T-helper 1 cell treated with Interleukin-12 subunit alpha and Interleukin-12 subunit beta and Interleukin-4 antibody, amounts not matched to agents 30 μg/mL and 1 μg/mL, for 36 hours (primary cell): ENCODE data around the gene UPK2.
"Not testable (repeated sequence)": the region's sequence is repeated elsewhere in the genome, so short reads cannot be mapped to it uniquely, and the experiment has no call there.

Experiments
- H3K27ac Mint-ChIP-seq: one replicate; pipeline ENCODE4 v1.8.0; 2021; ENCODE audit warnings: mild to moderate bottlenecking, mixed read lengths
- H3K27me3 Mint-ChIP-seq: one replicate; pipeline ENCODE4 v1.8.0; 2021; ENCODE audit warnings: low read depth, mixed read lengths
- H3K36me3 Mint-ChIP-seq: one replicate; pipeline ENCODE4 v1.8.0; 2021; ENCODE audit warnings: low read depth, mixed read lengths
- H3K4me1 Mint-ChIP-seq: one replicate; pipeline ENCODE4 v1.8.0; 2021; ENCODE audit warnings: low read depth, mixed read lengths
- H3K4me3 Mint-ChIP-seq: one replicate; pipeline ENCODE4 v1.8.0; 2021; ENCODE audit warnings: mild to moderate bottlenecking, moderate library complexity, mixed read lengths
- H3K9me3 Mint-ChIP-seq: one replicate; pipeline ENCODE4 v1.8.0; 2021; ENCODE audit warnings: mixed read lengths

UPK2 gene

DNA sequence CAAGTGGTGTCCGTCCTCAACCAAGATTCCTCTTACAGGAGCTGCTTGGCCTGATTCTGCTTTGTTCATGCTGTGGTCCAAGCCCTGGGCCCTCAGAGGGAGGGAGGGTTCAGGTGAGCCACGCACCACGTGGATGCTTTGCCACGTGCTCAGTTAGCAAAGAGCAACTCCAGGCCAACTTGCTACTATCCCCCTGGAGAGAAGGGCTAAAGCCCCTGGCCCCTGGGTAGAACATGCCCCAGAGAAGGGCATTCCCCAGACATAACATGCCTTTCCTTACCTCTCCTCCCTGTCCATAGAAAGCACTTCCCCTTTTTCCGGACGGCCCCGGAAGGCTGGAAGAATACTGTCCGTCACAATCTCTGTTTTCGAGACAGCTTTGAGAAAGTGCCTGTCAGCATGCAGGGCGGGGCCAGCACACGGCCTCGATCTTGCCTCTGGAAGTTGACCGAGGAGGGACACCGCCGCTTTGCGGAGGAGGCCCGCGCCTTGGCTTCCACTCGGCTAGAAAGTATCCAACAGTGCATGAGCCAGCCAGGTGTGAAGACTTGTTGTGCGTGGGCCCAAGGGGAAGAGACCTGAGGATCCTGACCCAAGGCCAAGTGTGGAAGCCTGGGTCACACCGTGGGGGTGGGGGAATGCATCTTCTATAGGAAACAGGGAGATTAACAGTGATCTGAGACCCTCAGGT is 24.2 kb downstream of the UPK2 start:
- Mint-ChIP-seq H3K36me3 (no peaks in the 10 kb centered on the region), H3K9me3 (no peaks in the 10 kb centered on the region), H3K27ac (no peak overlapping the region), H3K4me3 (no peak overlapping the region), H3K27me3 (peaks cover 9% of the 10 kb centered on the region), H3K4me1 (no peaks in the 10 kb centered on the region)

DNA sequence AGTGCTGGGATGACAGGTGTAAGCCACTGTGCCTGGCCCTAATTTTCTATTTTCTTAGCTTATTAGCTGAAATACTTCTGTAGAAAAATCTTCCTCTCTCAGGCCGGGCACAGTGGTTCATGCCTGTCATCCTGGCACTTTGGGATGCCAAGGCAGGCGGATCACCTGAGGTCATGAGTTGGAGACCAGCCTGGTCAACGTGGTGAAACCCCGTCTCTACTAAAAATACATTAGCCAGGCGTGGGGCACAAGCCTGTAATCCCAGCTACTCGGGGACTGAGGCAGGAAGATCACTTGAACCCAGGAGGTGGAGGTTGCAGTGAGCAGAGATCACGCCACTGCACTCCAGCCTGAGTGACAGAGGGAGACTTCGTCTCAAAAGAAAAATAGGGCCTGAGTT is 28.2 kb downstream of the UPK2 start:
- not testable (repeated sequence) for H3K4me1 Mint-ChIP-seq, H3K27ac Mint-ChIP-seq, H3K36me3 Mint-ChIP-seq, H3K27me3 Mint-ChIP-seq, H3K4me3 Mint-ChIP-seq, H3K9me3 Mint-ChIP-seq

DNA sequence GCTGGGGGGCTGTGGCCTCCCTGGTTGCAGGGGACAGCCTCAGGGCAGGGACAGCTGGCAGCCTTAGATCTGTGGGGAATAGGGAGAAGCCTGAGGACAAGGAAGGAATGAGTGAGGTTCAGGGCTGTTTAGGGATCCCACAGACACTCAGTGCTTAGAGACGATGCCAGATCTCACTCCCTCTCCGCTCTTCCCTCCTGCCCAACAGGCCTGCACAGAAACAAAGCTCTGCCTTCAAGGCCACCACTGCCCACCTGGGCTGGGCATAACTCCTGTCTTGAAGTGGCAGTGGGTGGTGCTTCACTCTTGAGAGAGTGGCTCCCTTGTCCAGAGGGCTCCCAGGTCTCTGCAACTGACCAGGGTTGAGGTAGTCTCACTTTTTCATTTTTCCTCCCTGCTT is 28.7 kb downstream of the UPK2 start:
- Mint-ChIP-seq H3K27ac (no peak overlapping the region), H3K27me3 (no peaks in the 10 kb centered on the region), H3K9me3 (no peaks in the 10 kb centered on the region), H3K36me3 (no peaks in the 10 kb centered on the region), H3K4me1 (peaks cover 1% of the 10 kb centered on the region), H3K4me3 (no peak overlapping the region)

DNA sequence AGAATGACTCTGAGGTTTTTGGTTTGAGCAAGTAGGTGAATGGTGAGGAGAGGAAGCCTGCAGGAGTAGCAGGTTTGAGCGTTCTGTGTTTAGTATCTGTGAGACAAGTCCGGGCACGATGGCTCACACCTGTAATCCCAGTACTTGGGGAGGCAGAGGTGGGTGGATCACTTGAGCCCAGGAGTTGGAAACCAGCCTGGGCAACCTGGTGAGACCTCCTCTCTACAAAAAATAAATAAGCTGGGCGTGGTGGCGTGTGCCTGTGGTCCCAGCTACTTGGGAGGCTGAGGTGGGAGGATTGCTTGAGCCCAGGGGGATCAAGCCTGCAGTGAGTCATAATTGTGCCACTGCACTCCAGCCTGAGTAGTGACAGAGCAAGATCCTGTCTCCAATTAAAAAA is 32.2 kb downstream of the UPK2 start:
- no peaks in the 10 kb centered on the region for H3K27me3 Mint-ChIP-seq
- peaks cover 1% of the 10 kb centered on the region for H3K4me1 Mint-ChIP-seq
- no peak overlapping the region for H3K4me3 Mint-ChIP-seq
- no peaks in the 10 kb centered on the region for H3K36me3 Mint-ChIP-seq
- no peak overlapping the region for H3K27ac Mint-ChIP-seq
- no peaks in the 10 kb centered on the region for H3K9me3 Mint-ChIP-seq

DNA sequence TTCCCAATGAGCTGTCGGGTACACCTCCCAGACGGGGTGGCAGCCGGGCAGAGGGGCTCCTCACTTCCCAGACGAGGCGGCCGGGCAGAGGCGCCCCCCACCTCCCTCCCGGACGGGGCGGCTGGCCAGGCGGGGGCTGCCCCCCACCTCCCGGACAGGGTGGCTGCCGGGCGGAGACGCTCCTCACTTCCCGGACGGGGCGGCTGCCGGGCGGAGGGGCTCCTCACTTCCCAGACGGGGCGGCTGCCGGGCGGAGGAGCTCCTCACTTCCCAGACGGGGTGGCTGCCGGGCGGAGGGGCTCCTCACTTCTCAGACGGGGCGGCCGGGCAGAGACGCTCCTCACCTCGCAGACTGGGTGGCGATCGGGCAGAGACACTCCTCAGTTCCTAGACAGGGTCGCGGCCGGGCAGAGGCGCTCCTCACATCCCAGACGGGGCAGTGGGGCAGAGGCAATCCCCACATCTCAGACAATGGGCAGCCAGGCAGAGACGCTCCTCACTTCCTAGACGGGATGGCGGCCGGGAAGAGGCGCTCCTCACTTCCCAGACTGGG is 35.5 kb downstream of the UPK2 start:
- not testable (repeated sequence) for H3K36me3 Mint-ChIP-seq, H3K27ac Mint-ChIP-seq, H3K4me3 Mint-ChIP-seq, H3K4me1 Mint-ChIP-seq, H3K27me3 Mint-ChIP-seq, H3K9me3 Mint-ChIP-seq

DNA sequence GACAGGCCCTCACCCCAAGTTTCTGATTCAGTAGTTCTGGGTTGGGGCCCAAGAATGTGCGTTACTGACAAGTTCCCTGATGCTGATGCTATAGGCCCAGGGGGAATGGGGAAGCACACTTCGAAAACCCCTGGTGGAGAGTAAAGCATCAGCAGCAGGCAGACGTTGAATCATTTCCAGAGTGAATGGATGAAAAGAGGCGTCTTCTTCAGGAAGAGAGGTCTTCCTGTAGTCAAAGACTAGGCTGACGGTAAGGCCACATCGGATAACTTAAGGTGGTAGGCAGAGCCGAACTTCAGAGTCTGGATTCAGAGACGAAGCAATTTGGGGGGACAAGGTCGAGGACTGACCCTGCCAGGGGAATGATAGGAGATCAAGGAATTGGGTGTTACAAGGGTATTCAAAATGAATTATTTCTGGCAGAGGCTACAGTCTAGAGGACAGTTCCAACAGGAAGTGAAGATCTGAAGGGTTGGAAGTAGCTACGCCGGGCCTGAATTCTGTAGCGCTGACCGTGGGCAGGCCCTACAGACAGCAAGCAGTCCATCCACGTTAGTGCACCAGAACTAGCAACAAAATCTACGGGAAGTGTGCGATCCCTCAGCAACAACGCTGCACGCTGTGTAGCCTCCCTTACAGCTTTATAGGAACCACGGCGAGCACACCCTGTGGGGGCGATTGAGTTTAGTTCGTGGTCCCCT is 41.0 kb downstream of the UPK2 start:
- Mint-ChIP-seq H3K4me3 (peak overlapping the region; percentile 94), H3K27ac (peak overlapping the region; percentile 97), H3K4me1 (peaks cover 27% of the 10 kb centered on the region), H3K9me3 (no peaks in the 10 kb centered on the region), H3K36me3 (peaks cover 20% of the 10 kb centered on the region), H3K27me3 (no peaks in the 10 kb centered on the region)

DNA sequence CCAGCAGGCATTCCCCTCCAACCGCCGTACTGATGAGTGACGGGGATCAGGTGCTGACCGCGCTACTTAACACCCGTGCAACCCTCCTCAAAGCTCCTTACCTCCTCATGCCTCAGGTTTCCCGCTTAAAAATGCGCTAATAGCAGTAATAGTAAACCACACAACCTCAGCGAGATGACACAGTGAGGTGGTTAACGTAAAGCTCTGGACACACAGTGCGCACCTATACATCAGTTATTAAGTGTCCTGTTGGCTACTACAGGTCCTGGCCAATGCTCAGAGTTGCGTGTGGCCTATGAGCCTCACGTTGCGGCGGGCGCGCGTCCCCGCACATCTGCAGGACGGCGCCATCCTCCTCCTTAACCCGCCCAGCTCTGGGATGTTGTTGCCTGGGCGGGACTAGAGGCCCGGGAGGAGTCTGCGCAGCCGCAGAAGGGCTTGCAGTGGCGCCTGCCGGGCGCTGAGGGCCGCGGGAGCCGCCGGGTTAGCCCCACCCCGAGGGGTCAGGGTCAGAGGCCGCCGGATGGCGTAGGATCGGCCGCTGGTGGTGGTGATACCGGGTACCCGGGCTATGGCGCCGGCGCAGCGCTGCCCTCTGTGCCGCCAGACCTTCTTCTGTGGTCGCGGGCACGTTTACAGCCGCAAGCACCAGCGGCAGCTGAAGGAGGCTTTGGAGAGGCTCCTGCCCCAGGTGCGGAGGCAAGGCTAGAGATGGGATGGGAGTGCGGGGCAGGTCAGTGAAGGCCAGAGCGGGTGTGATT is 41.7 kb downstream of the UPK2 start, which contains the start of gene CENATAC:
Gene CENATAC, plus strand, starts transcription at position 512 of the 761 bp plus-strand sequence. Its CDS starts 60 bp downstream, at position 572.
- Mint-ChIP-seq H3K36me3 (peaks cover 20% of the 10 kb centered on the region), H3K4me1 (peaks cover 27% of the 10 kb centered on the region), H3K4me3 (peak within 1 kb of the TSS; percentile 94), H3K9me3 (no peaks in the 10 kb centered on the region), H3K27ac (peak within 1 kb of the TSS; percentile 97), H3K27me3 (no peaks in the 10 kb centered on the region)

DNA sequence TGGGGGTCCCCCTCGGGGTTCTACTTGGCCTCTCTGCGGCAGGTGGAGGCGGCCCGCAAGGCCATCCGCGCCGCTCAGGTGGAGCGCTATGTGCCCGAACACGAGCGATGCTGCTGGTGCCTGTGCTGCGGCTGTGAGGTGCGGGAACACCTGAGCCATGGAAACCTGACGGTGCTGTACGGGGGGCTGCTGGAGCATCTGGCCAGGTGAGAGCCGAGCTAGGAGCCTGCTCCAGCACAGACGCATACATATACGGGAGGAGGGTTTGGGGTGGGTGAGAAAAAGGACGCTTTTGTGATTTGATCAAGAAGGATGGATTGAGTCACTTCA is 42.3 kb downstream of the UPK2 start:
- Mint-ChIP-seq H3K9me3 (no peaks in the 10 kb centered on the region), H3K27ac (peak overlapping the region; percentile 97), H3K4me1 (peaks cover 27% of the 10 kb centered on the region), H3K4me3 (peak overlapping the region; percentile 94), H3K27me3 (no peaks in the 10 kb centered on the region), H3K36me3 (peaks cover 22% of the 10 kb centered on the region)

DNA sequence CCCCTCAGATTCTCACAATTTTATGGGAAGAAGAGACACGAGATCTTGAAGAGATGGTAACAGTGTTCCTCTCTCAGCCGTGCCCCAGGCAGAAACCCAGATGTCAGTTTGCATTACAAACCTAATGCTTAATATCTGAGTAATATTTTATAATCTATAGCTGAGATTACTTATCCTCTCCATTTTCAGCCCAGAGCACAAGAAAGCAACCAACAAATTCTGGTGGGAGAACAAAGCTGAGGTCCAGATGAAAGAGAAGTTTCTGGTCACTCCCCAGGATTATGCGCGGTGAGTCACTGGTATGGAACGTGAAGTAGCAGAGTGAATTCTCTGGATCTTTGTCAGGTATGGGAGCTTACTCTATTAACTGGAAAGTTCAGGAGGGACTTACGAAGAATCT is 42.7 kb downstream of the UPK2 start:
- Mint-ChIP-seq H3K9me3 (no peaks in the 10 kb centered on the region), H3K27me3 (no peaks in the 10 kb centered on the region), H3K36me3 (peaks cover 22% of the 10 kb centered on the region), H3K27ac (peak overlapping the region; percentile 97), H3K4me3 (peak overlapping the region; percentile 94), H3K4me1 (peaks cover 27% of the 10 kb centered on the region)

DNA sequence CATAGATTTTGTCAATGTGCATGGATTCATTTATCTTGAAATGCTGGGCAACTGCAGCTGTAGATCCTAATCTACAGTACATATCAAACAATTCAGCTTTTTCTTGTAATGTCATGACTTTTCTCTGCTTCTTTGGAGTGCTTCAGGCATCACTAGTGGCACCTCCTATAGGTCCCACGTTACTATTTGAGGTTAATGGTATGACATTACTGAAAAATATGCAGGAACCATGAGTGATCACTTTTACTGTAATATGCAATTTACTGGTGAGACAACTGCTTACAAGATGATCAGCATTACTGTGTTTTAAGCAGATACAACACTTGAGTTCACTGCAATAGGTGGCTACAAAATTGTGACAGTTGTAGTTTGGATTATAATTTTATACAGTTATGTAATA is 44.8 kb downstream of the UPK2 start:
- no peaks in the 10 kb centered on the region for H3K27me3 Mint-ChIP-seq
- no peak overlapping the region for H3K4me3 Mint-ChIP-seq
- H3K27ac Mint-ChIP-seq, result no peak overlapping the region
- peaks cover 24% of the 10 kb centered on the region for H3K36me3 Mint-ChIP-seq
- H3K4me1 Mint-ChIP-seq, result peaks cover 28% of the 10 kb centered on the region
- no peaks in the 10 kb centered on the region for H3K9me3 Mint-ChIP-seq

DNA sequence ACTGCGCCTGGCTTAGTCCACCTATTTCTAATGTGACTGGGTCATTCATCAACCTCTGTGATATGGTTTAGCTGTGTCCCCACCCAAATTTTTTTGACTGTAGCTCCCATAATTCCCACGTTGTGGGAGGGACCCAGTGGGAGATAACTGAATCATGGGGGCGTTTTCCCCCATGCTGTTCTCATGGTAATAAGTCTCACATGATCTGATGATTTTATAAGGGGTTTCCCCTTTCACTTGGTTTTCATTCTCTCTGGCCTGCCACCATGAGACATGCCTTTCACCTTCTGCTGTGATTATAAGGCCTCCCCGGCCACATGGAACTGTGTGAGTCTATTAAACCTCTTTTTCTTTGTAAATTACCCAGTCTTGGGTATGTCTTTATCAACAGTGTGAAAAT is 50.6 kb downstream of the UPK2 start:
- Mint-ChIP-seq H3K27me3 (no peaks in the 10 kb centered on the region), H3K27ac (no peak overlapping the region), H3K36me3 (peaks cover 17% of the 10 kb centered on the region), H3K4me3 (no peak overlapping the region), H3K4me1 (peaks cover 7% of the 10 kb centered on the region), H3K9me3 (no peaks in the 10 kb centered on the region)
